ENCODE results near the gene RUSC2.
"Not testable (repeated sequence)": the region's sequence is repeated elsewhere in the genome, so short reads cannot be mapped to it uniquely, and the experiment has no call there.

RUSC2 gene

GRCh38 chr9:35490910-35491465 is 1.1 kb downstream of the RUSC2 start:
- DNase-seq (ENCODE audit: low read depth in 2 of 2) = no peak

GRCh38 chr9:35493119-35493518 is 3.2 kb downstream of the RUSC2 start:
- not testable (repeated sequence) for DNase-seq (ENCODE audit: low read depth in 2 of 2)

GRCh38 chr9:35495984-35496383 is 6.1 kb downstream of the RUSC2 start:
- no peak for DNase-seq (ENCODE audit: low read depth in 2 of 2)

GRCh38 chr9:35498245-35498644 is 8.3 kb downstream of the RUSC2 start:
- not testable (repeated sequence) for DNase-seq (ENCODE audit: low read depth in 2 of 2)

GRCh38 chr9:35499029-35499700 is 9.3 kb downstream of the RUSC2 start:
- DNase-seq (ENCODE audit: low read depth in 2 of 2) = no peak

GRCh38 chr9:35499701-35500030 is 9.8 kb downstream of the RUSC2 start:
- DNase-seq (ENCODE audit: low read depth in 2 of 2) = no peak

GRCh38 chr9:35500130-35500748 is 10.3 kb downstream of the RUSC2 start:
- DNase-seq (ENCODE audit: low read depth in 2 of 2) = no peak

- no peak for DNase-seq (ENCODE audit: low read depth in 2 of 2)
Observed at GRCh38 chr9:35501946-35502345, 12.0 kb downstream of the RUSC2 start.

- DNase-seq (ENCODE audit: low read depth in 2 of 2) = no peak
Observed at GRCh38 chr9:35506359-35506758, 16.4 kb downstream of the RUSC2 start.

GRCh38 chr9:35508069-35508468 is 18.2 kb downstream of the RUSC2 start:
- no peak for DNase-seq (ENCODE audit: low read depth in 2 of 2)

GRCh38 chr9:35510383-35510753 is 20.5 kb downstream of the RUSC2 start:
- DNase-seq (ENCODE audit: low read depth in 2 of 2) = no peak

- peak; percentile 99 for DNase-seq (ENCODE audit: low read depth in 2 of 2)
Observed at GRCh38 chr9:35510754-35511428, 21.0 kb downstream of the RUSC2 start.

GRCh38 chr9:35511453-35511852 is 21.5 kb downstream of the RUSC2 start:
- DNase-seq (ENCODE audit: low read depth in 2 of 2) = no peak

- no peak for DNase-seq (ENCODE audit: low read depth in 2 of 2)
Observed at GRCh38 chr9:35515766-35516165, 25.9 kb downstream of the RUSC2 start.

GRCh38 chr9:35516479-35516878 is 26.6 kb downstream of the RUSC2 start:
- DNase-seq (ENCODE audit: low read depth in 2 of 2) = peak; percentile 88 to 89

- peak in 1 of 2 experiments; percentile 44 for DNase-seq (ENCODE audit: low read depth in 2 of 2)
Observed at GRCh38 chr9:35517131-35517530, 27.2 kb downstream of the RUSC2 start.

GRCh38 chr9:35517552-35518224 is 27.8 kb downstream of the RUSC2 start:
- DNase-seq (ENCODE audit: low read depth in 2 of 2) = no peak

- peak; percentile 91 to 92 for DNase-seq (ENCODE audit: low read depth in 2 of 2)
Observed at GRCh38 chr9:35518225-35518821, 28.4 kb downstream of the RUSC2 start.

- DNase-seq (ENCODE audit: low read depth in 2 of 2) = no peak
Observed at GRCh38 chr9:35518981-35519679, 29.2 kb downstream of the RUSC2 start.

- DNase-seq (ENCODE audit: low read depth in 2 of 2) = no peak
Observed at GRCh38 chr9:35519692-35520363, 29.9 kb downstream of the RUSC2 start.

GRCh38 chr9:35520364-35520710 is 30.4 kb downstream of the RUSC2 start:
- DNase-seq (ENCODE audit: low read depth in 2 of 2) = no peak
